DOHH2 (cell line): ENCODE data around the gene ABLIM2.

ENCODE experiments used
- H3F3A ChIP-seq: fragments of 200-600 bp; sonication (generic), shearing (Covaris generic); 2 replicates; pipeline ENCODE4 v1.6.0; 2016; ENCODE audit warnings: antibody characterized with exemption, mild to moderate bottlenecking; ENCODE audit not compliant: control insufficient read depth, insufficient read depth
- H3K27ac ChIP-seq: fragments of 200-600 bp; sonication (generic); 2 replicates; pipeline ENCODE4 v1.5.1; 2014; ENCODE audit warnings: low read depth, mild to moderate bottlenecking, low read length, moderate library complexity
- H3K27me3 ChIP-seq: fragments of 200-600 bp; sonication (generic); 2 replicates; pipeline ENCODE4 v1.6.1; 2014; ENCODE audit warnings: mild to moderate bottlenecking, low read length, mixed read lengths; ENCODE audit not compliant: control insufficient read depth
- H3K36me3 ChIP-seq: fragments of 200-600 bp; sonication (generic); 2 replicates; pipeline ENCODE4 v1.6.1; 2014; ENCODE audit warnings: mild to moderate bottlenecking, low read length, moderate library complexity, mixed read lengths; ENCODE audit not compliant: control insufficient read depth
- H3K4me1 ChIP-seq: fragments of 200-600 bp; sonication (generic); 2 replicates; pipeline ENCODE4 v1.6.1; 2014; ENCODE audit warnings: mild to moderate bottlenecking, low read length, mixed read lengths; ENCODE audit not compliant: control insufficient read depth
- H3K4me2 ChIP-seq: fragments of 200-600 bp; sonication (generic); 2 replicates; pipeline ENCODE4 v1.6.0; 2014; ENCODE audit warnings: mild to moderate bottlenecking, low read length, moderate library complexity
- H3K4me3 ChIP-seq: fragments of 200-600 bp; sonication (generic); 2 replicates; pipeline ENCODE4 v1.5.1; 2014; ENCODE audit warnings: mild to moderate bottlenecking, low read length, mixed read lengths
- H3K79me2 ChIP-seq: fragments of 200-600 bp; sonication (generic); 2 replicates; pipeline ENCODE4 v1.6.1; 2014; ENCODE audit warnings: mild to moderate bottlenecking, low read length, mixed read lengths; ENCODE audit not compliant: control insufficient read depth
- H3K9me2 ChIP-seq: fragments of 200-600 bp; sonication (generic); replicated peaks from 2 replicates; pipeline ENCODE4 v1.6.1; 2014; ENCODE audit warnings: mild to moderate bottlenecking, low read length, mixed read lengths; ENCODE audit not compliant: control insufficient read depth
- H3K9me3 ChIP-seq: fragments of 200-600 bp; sonication (generic); 2 replicates; pipeline ENCODE4 v1.6.1; 2014; ENCODE audit warnings: antibody characterized with exemption, low read length, mixed read lengths; ENCODE audit not compliant: control insufficient read depth, insufficient read depth
- H4K20me1 ChIP-seq: fragments of 200-600 bp; sonication (generic); 2 replicates; pipeline ENCODE4 v1.6.0; 2014; ENCODE audit warnings: low read depth, mild to moderate bottlenecking, antibody characterized with exemption, low read length, moderate library complexity; ENCODE audit not compliant: control insufficient read depth, insufficient read depth
- EZH2phosphoT487 ChIP-seq: fragments of 200-600 bp; sonication (generic); IDR thresholded peaks from 2 replicates; pipeline ENCODE4 v1.6.1; 2017; ENCODE audit warnings: borderline replicate concordance, mild to moderate bottlenecking, antibody characterized with exemption, low read length, moderate library complexity, mixed read lengths
- TF ChIP-seq, protein P1 (sequence below): fragments of 200-600 bp; sonication (generic); IDR thresholded peaks from one replicate; pipeline ENCODE4 v1.5.1; 2014; ENCODE audit warnings: antibody characterized with exemption, mild to moderate bottlenecking, low read depth, low read length; ENCODE audit not compliant: poor library complexity, severe bottlenecking

ABLIM2 gene

DNA sequence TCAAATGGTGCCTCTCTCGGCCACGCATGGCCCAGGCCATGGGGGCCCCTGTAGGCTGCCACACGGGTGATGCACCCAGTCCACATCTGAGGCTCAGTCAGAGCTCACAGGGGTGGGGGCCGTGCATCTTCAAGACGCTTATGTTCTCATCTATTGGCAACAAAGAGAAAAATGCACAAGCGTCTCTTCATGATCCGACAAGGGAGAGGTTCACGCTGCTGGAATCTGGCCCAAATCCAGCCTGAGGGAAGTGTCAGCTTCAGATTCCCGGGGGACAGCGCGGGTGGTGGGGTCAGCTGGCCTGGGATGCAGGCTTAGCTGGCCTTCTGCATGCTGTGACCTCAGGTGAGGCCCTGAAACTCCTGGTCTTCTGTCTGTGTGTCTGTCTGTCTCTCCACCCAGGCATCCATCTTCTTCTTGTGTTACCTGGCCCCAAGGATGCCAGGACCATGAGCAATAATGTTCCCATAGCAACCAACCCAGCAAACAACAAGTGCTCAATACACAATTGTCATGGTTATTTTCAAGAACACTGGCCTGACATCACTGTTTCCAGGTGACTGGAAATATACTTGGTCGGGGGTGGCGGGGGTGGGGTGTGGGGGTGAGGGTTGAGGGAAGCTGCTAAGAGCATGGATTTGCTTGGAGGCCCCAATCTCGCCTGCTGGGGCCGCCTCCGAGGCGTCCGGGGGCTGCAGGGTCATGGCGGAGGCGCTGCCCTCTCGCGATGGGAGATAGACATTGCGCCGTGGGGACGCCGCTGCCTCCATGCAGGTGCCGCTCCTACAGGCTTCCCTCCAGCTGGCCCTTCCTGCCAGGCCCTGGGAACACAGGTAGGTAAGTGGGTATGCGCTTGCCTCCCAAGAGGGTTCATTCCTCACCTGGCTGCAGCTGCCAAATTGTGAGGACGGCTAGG lies 48.3 kb downstream of the ABLIM2 start:
- H3K36me3 ChIP-seq = no peaks in the 10 kb centered on the region
- TF ChIP-seq, protein P1, sequence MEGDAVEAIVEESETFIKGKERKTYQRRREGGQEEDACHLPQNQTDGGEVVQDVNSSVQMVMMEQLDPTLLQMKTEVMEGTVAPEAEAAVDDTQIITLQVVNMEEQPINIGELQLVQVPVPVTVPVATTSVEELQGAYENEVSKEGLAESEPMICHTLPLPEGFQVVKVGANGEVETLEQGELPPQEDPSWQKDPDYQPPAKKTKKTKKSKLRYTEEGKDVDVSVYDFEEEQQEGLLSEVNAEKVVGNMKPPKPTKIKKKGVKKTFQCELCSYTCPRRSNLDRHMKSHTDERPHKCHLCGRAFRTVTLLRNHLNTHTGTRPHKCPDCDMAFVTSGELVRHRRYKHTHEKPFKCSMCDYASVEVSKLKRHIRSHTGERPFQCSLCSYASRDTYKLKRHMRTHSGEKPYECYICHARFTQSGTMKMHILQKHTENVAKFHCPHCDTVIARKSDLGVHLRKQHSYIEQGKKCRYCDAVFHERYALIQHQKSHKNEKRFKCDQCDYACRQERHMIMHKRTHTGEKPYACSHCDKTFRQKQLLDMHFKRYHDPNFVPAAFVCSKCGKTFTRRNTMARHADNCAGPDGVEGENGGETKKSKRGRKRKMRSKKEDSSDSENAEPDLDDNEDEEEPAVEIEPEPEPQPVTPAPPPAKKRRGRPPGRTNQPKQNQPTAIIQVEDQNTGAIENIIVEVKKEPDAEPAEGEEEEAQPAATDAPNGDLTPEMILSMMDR = no peak
- no peaks in the 10 kb centered on the region for H3K4me1 ChIP-seq
- no peaks in the 10 kb centered on the region for H4K20me1 ChIP-seq
- no peaks in the 10 kb centered on the region for H3K9me2 ChIP-seq
- H3F3A ChIP-seq = no peaks in the 10 kb centered on the region
- no peak overlapping the region for H3K27ac ChIP-seq
- no peak overlapping the region for H3K4me2 ChIP-seq
- no peak overlapping the region for H3K4me3 ChIP-seq
- H3K27me3 ChIP-seq = no peaks in the 10 kb centered on the region
- H3K9me3 ChIP-seq = no peaks in the 10 kb centered on the region
- H3K79me2 ChIP-seq = no peaks in the 10 kb centered on the region

DNA sequence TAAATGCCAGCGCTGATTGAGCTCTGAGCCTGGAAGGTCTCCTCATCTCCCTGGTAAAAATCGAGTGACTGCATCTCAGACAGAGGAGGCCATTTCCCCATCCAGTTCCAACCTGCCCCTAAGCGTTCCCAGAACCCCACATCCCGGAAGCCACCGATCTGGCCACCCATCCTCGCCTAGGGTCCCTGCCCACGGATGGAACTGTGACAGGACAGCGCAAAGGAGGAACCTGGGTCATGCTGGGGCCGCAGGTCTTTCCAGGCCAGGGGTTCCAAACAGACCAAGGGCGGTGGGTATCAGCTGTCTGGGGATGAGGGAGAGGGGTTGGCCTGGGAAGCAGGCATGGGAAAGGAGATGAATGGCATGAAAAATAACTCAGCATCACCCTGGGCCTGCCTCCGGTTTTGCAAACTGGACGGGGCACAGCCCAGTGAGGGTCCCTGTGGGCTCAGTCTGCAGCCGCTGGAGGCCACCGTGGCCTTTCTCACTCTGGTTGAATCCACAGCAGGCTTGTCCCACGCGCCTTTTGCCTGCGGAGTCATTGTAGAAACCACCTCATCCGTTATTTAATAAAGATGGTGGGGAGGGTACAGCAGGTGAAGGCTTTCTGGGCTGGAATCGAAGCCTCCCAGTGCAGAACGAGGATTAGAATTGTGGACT lies 49.1 kb downstream of the ABLIM2 start:
- H3K9me3 ChIP-seq = no peaks in the 10 kb centered on the region
- no peaks in the 10 kb centered on the region for H3F3A ChIP-seq
- H3K4me2 ChIP-seq = no peak overlapping the region
- H3K4me1 ChIP-seq = no peaks in the 10 kb centered on the region
- no peaks in the 10 kb centered on the region for H3K79me2 ChIP-seq
- TF ChIP-seq, protein P1 = no peak
- TF ChIP-seq EZH2phosphoT487 = no peak
- no peaks in the 10 kb centered on the region for H3K27me3 ChIP-seq
- H3K4me3 ChIP-seq = no peak overlapping the region
- H4K20me1 ChIP-seq = no peaks in the 10 kb centered on the region
- no peaks in the 10 kb centered on the region for H3K36me3 ChIP-seq
- H3K9me2 ChIP-seq = no peaks in the 10 kb centered on the region
- H3K27ac ChIP-seq = no peak overlapping the region

- Histone ChIP-seq H3K9me3 (no peaks in the 10 kb centered on the region), H3K27ac (no peak overlapping the region), H3K79me2 (no peaks in the 10 kb centered on the region), H3K4me3 (no peak overlapping the region), H3K36me3 (no peaks in the 10 kb centered on the region), H4K20me1 (no peaks in the 10 kb centered on the region), H3F3A (no peaks in the 10 kb centered on the region), H3K9me2 (no peaks in the 10 kb centered on the region), H3K27me3 (no peaks in the 10 kb centered on the region), H3K4me1 (no peaks in the 10 kb centered on the region), H3K4me2 (no peak overlapping the region)
- TF ChIP-seq EZH2phosphoT487 = no peak
- TF ChIP-seq, protein P1 = no peak
Measured at GRCh38 chr4:8108991-8109390, 49.6 kb downstream of the ABLIM2 start.
